NB4 (cell line): ENCODE data around the gene ADGRB3.

Experiments
- DNase-seq: peaks from one replicate; pipeline ENCODE4 v3.0.0; 2010; ENCODE audit warnings: low read depth
- H3K4me3 ChIP-seq: one replicate; pipeline ENCODE4 v1.5.1; 2011; ENCODE audit warnings: mild to moderate bottlenecking, low read depth, low read length, moderate library complexity
- MYC ChIP-seq: IDR thresholded peaks from 2 replicates; pipeline ENCODE4 v1.6.1; 2011; ENCODE audit warnings: low read depth, low read length
- POLR2A ChIP-seq: IDR thresholded peaks from 2 replicates; pipeline ENCODE4 v1.6.1; 2011; ENCODE audit warnings: mild to moderate bottlenecking; ENCODE audit not compliant: insufficient read length; ENCODE audit errors: extremely low read depth
- TF ChIP-seq, protein P1 (sequence below): IDR thresholded peaks from one replicate; pipeline ENCODE4 v1.5.1; 2012; ENCODE audit warnings: low read depth, low read length
- TF ChIP-seq, protein P2 (sequence below): IDR thresholded peaks from 2 replicates; pipeline ENCODE4 v1.6.1; 2011; ENCODE audit warnings: low read depth, low read length

The ADGRB3 gene

DNA sequence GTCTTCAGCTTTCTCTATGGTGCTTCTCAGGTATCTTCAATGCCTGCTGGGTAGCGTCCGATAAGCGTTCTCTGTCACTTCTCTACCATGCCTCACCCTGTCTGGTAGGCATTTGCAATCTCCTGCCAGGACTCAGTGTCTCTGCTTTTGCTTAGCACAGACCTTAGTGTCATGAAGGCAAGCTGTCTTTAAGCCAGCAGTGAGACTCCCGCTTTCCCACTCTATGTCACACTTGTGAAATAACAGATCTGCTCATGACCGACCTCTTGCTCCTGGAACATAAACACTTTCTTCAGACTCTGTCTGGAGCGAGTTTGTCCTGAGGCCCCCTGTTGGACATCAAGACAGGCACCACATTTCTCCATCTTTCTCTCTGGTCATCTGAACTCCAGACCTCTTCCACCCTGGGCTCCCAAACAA, 17.0 kb downstream of the ADGRB3 start:
- TF ChIP-seq MYC (no peak), POLR2A (no peak)
- TF ChIP-seq, protein P1, sequence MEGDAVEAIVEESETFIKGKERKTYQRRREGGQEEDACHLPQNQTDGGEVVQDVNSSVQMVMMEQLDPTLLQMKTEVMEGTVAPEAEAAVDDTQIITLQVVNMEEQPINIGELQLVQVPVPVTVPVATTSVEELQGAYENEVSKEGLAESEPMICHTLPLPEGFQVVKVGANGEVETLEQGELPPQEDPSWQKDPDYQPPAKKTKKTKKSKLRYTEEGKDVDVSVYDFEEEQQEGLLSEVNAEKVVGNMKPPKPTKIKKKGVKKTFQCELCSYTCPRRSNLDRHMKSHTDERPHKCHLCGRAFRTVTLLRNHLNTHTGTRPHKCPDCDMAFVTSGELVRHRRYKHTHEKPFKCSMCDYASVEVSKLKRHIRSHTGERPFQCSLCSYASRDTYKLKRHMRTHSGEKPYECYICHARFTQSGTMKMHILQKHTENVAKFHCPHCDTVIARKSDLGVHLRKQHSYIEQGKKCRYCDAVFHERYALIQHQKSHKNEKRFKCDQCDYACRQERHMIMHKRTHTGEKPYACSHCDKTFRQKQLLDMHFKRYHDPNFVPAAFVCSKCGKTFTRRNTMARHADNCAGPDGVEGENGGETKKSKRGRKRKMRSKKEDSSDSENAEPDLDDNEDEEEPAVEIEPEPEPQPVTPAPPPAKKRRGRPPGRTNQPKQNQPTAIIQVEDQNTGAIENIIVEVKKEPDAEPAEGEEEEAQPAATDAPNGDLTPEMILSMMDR = no peak
- TF ChIP-seq, protein P2, sequence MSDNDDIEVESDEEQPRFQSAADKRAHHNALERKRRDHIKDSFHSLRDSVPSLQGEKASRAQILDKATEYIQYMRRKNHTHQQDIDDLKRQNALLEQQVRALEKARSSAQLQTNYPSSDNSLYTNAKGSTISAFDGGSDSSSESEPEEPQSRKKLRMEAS = no peak

DNA sequence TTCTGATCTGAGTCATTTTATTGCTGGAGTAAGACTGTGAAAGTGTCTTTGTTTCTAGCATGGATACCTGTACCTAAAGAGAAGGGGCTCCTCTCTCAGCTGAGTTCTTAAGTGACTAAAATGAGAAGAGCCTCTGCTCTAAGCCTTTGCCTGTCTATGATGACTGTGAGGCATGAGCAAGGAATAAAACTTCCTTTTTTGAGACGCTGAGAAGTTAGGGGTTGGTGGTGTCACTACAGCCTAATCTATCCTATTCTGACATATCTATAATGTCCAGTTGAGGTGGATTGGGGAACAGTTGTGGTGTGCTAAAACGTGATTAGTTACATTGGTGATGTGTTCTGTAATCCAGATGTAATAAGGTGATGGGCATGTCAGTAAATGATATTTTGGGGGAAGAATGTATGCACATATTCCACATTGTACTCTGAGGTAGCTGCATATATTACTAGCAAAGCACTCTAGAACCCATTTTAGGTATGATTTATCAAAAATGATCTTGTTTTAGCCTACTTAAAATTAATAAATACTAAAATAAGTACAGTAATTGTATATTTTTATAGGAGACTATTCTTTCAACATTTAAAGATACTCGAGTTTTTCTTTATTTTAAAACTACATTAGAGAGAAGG, 18.1 kb downstream of the ADGRB3 start:
- DNase-seq = no peak
- TF ChIP-seq MYC = no peak
- H3K4me3 ChIP-seq = no peak overlapping the region

More for the DNA sequence above, 17.0 kb downstream of the ADGRB3 start:
- DNase-seq = peak; percentile 7
- H3K4me3 ChIP-seq = no peak overlapping the region

DNA sequence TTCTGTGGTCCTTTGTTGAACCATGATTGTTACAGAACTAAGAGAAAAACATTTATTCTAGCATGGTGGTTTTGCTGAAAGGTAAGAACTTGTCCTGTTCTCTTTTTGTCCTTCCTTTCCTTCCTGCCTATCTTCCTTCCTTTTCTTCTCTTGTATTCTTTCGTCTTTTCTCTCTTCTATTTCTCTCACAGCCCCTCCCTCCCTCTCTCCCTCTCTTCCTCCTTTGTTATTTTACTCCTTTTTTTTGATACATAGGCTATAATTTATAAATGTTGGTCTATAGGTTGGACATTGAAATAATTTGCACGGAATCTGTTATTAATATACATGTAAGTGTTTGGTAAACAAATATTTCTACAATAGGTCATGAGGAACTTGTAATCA, 18.6 kb downstream of the ADGRB3 start:
- TF ChIP-seq MYC = no peak
- TF ChIP-seq, protein P2 = no peak
- no peak for TF ChIP-seq POLR2A
- TF ChIP-seq, protein P1 = no peak
- H3K4me3 ChIP-seq = no peak overlapping the region
- no peak for DNase-seq

DNA sequence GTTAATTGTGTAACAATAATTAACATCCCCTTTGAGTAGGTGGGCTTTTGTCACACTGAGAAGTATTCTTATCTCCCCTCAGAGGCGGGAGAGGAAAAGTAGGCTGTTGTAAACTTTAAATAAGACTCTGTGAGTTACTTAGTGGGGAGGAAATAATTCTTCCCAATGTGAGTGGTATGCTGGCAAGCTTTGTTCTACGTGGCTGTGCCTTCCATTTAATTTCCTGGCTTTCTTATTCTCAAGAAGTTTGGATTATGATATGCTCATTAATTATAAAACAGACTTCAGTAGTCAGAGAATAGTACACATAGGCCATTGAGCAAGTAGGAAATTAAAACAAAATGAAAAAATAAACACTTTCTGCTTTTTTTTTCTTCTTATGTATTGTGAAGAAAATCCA, 19.1 kb downstream of the ADGRB3 start:
- H3K4me3 ChIP-seq = no peak overlapping the region
- TF ChIP-seq, protein P1 = no peak
- DNase-seq = no peak

DNA sequence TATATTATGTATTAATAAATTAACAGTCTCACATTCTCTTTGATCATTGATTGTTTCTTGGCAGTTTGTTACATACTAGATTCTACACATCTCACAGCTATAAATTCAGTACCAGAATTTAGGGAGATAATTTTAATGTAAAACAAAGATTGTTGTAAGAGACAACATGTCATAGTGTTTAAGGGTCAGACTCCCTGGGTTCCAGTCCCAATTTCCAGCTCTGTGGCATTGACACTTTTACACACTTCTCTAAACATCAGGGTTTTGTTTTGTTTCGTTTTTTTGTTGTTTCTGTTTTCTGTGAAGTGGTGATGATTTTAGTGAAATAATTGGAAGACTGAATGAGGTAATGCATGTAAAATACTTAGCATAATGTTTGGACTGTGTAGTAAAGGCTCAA, 19.9 kb downstream of the ADGRB3 start:
- TF ChIP-seq POLR2A = no peak
- TF ChIP-seq, protein P2 = no peak
- no peak for TF ChIP-seq MYC
- TF ChIP-seq, protein P1 = no peak
- no peak overlapping the region for H3K4me3 ChIP-seq
- no peak for DNase-seq

DNA sequence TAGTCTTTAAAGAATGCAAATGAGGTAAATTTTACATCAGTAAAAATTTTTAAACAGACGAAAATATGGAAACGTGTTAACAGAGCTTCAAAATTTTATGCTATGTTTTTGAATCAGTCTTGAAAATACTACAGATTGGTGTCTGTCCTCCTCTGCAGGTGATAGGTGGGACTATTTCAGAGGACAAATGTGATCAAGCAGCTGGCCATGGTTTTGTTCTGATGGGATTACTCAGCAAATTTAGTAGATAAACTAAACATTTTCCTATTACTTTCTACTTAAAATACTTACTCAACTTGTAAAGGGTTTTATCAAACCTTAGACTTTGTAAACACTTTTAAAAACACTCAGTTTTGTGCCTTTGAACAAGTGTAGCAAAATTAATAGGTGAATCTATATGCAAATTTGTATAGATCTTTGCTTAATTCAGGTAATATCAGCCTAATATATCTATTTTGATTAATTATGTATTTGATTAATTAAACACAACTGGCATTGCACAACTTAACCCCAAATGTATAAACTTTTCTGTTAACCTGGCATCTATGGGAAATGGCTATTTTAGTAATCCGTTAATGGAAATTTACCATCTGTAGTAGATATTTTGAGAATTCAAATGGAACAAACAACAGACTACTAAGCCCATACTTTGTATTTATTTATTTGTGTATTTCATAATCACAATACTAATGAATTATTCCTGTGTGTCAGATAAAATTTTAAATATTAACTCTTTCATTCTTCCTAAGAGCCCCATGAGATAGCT, 22.5 kb downstream of the ADGRB3 start:
- TF ChIP-seq, protein P1 = no peak
- TF ChIP-seq POLR2A (no peak), MYC (no peak)
- TF ChIP-seq, protein P2 = no peak
- H3K4me3 ChIP-seq = no peak overlapping the region
- no peak for DNase-seq
